ENCODE data around the gene BRAT1.

The BRAT1 gene

DNA sequence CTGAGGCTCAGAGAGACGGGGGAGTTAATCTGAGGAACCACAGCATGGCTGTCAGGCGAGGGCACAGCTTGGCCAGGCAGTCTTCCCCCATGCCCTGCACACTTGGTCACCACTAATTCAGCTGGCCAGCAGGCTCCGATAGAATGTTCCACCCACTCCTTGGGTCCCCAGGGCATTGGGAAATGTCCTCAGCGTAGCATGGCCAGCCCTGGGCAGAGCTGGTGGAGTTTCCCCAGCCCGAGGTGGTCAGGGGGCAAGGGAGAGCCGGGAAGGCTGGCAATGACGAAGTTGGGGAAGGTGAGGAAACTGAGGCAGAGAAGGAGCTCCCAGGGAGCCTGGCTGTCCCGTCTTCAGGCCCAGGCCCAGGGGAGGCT is 67.1 kb downstream of the BRAT1 start:
- no peak for TF ChIP-seq JUND (IDR thresholded peaks at IDR 0.05; ENCODE audit: low read depth)
- DNase-seq (ENCODE audit: low read depth in 1 of 2, low spot score in 1 of 2): no peak
- in situ Hi-C loops (cut with HindIII; ENCODE audit: low pct_unique_long_range_greater_than_20kb, low sequenced_read_pairs): no loop called here
